Non-pigmented ciliary epithelial cell (primary cell): ENCODE data around the gene DDX39A.
"Not testable (repeated sequence)": the region's sequence is repeated elsewhere in the genome, so short reads cannot be mapped to it uniquely, and the experiment has no call there.

Source experiments
- DNase-seq: peaks from one replicate; pipeline ENCODE4 v3.0.0-alpha.2; 2010; ENCODE audit warnings: low read depth

DDX39A gene

GRCh38 chr19:14419106-14419813 lies at the start of gene DDX39A:
TSS of gene DDX39A (minus strand) at chr19:14419341. CDS start at chr19:14413220, 6,121 bp downstream.
- DNase-seq = peak; percentile 98

- DNase-seq = no peak
These were observed 48.7 kb upstream of the DDX39A start for GRCh38 chr19:14467816-14468215.

- no peak for DNase-seq
These were observed 48.2 kb upstream of the DDX39A start for GRCh38 chr19:14467391-14467790.

- DNase-seq = no peak
These were observed 44.6 kb upstream of the DDX39A start for GRCh38 chr19:14463747-14464146.

- not testable (repeated sequence) for DNase-seq
These were observed 43.3 kb upstream of the DDX39A start for GRCh38 chr19:14462401-14462800.

GRCh38 chr19:14460935-14461334 lies 41.8 kb upstream of the DDX39A start:
- DNase-seq = no peak

GRCh38 chr19:14459703-14460102 lies 40.6 kb upstream of the DDX39A start:
- DNase-seq = no peak

- not testable (repeated sequence) for DNase-seq
These were observed 33.2 kb upstream of the DDX39A start for GRCh38 chr19:14452303-14452702.

GRCh38 chr19:14450876-14451275 lies 31.7 kb upstream of the DDX39A start:
- no peak for DNase-seq

- no peak for DNase-seq
These were observed 31.2 kb upstream of the DDX39A start for GRCh38 chr19:14450168-14450874.

GRCh38 chr19:14449321-14449720 lies 30.2 kb upstream of the DDX39A start:
- no peak for DNase-seq

- no peak for DNase-seq
These were observed 27.3 kb upstream of the DDX39A start for GRCh38 chr19:14446336-14447036.

GRCh38 chr19:14443632-14444216 lies 24.6 kb upstream of the DDX39A start:
- DNase-seq = no peak

GRCh38 chr19:14442891-14443631 lies 23.9 kb upstream of the DDX39A start:
- no peak for DNase-seq

GRCh38 chr19:14441041-14441938 lies 22.1 kb upstream of the DDX39A start:
- DNase-seq = no peak

- DNase-seq = no peak
These were observed 20.9 kb upstream of the DDX39A start for GRCh38 chr19:14440049-14440448.

- DNase-seq = no peak
These were observed 19.9 kb upstream of the DDX39A start for GRCh38 chr19:14439014-14439413.

- no peak for DNase-seq
These were observed 18.5 kb upstream of the DDX39A start for GRCh38 chr19:14437578-14438140.

- no peak for DNase-seq
These were observed 16.3 kb upstream of the DDX39A start for GRCh38 chr19:14435320-14436050.
